OCI-LY3 (cell line): ENCODE results near the gene WDR38.

ENCODE experiments used
- EZH2phosphoT487 ChIP-seq: fragments of 200-600 bp; shearing (Covaris generic); IDR thresholded peaks from 2 replicates; pipeline ENCODE4 v1.6.1; 2018; ENCODE audit warnings: antibody characterized with exemption, mixed run types, low read depth
- TF ChIP-seq, protein P1 (sequence below): fragments of 200-600, 300-600 bp; sonication (generic); IDR thresholded peaks from 2 replicates; pipeline ENCODE4 v1.5.1; 2014; ENCODE audit warnings: antibody characterized with exemption, low read length, low read depth

DNA sequence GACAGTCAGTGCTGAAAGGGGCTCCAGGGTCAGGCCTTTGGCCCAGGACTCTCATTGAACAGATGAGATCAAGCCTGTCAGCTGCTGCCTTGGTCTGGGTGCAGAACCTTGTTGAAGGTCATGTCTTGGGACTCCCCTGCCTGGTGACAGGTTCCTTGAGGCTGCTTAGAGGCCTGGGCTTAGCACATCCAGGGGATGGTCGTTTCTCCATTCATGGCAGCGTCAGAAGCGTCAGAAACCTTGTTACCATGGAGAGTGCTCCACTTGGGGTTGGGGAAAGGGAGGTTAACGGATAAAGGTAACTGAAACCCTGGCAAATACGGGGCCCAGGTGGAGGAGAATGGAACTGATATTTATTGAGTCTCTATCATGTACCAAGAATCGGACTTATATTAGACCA, 17.5 kb downstream of the WDR38 start:
- TF ChIP-seq, protein P1, sequence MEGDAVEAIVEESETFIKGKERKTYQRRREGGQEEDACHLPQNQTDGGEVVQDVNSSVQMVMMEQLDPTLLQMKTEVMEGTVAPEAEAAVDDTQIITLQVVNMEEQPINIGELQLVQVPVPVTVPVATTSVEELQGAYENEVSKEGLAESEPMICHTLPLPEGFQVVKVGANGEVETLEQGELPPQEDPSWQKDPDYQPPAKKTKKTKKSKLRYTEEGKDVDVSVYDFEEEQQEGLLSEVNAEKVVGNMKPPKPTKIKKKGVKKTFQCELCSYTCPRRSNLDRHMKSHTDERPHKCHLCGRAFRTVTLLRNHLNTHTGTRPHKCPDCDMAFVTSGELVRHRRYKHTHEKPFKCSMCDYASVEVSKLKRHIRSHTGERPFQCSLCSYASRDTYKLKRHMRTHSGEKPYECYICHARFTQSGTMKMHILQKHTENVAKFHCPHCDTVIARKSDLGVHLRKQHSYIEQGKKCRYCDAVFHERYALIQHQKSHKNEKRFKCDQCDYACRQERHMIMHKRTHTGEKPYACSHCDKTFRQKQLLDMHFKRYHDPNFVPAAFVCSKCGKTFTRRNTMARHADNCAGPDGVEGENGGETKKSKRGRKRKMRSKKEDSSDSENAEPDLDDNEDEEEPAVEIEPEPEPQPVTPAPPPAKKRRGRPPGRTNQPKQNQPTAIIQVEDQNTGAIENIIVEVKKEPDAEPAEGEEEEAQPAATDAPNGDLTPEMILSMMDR = no peak
- no peak for TF ChIP-seq EZH2phosphoT487
